A204.1 (cell line): ENCODE results near the gene NFIC.

Experiments
- FAIRE-seq: peaks from 2 replicates; lab custom pipeline; 2012; peaks lifted over from hg19 to GRCh38; lab: Jason Lieb, UNC

Gene NFIC

GRCh38 chr19:3359919-3360420 lies 6.4 kb upstream of the NFIC start:
- no peak for FAIRE-seq

GRCh38 chr19:3360421-3361383 lies 5.7 kb upstream of the NFIC start:
- no peak for FAIRE-seq

- FAIRE-seq = no peak
These were observed 4.8 kb upstream of the NFIC start for GRCh38 chr19:3361384-3362216.

GRCh38 chr19:3362217-3362906 lies 4.0 kb upstream of the NFIC start:
- FAIRE-seq = no peak

GRCh38 chr19:3363841-3364500 lies 2.4 kb upstream of the NFIC start:
- FAIRE-seq = no peak

GRCh38 chr19:3364501-3364858 lies 1.9 kb upstream of the NFIC start:
- FAIRE-seq = no peak

GRCh38 chr19:3365093-3365835 lies 1.1 kb upstream of the NFIC start:
- no peak for FAIRE-seq

GRCh38 chr19:3366753-3367627 lies 607 bp downstream of the NFIC start:
- FAIRE-seq = no peak

- no peak for FAIRE-seq
These were observed 1.5 kb downstream of the NFIC start for GRCh38 chr19:3367628-3368440.

- no peak for FAIRE-seq
These were observed 2.0 kb downstream of the NFIC start for GRCh38 chr19:3368441-3368795.

- no peak for FAIRE-seq
These were observed 2.5 kb downstream of the NFIC start for GRCh38 chr19:3368848-3369336.

GRCh38 chr19:3369337-3370213 lies 3.2 kb downstream of the NFIC start:
- no peak for FAIRE-seq

GRCh38 chr19:3370214-3370720 lies 3.9 kb downstream of the NFIC start:
- FAIRE-seq = no peak

- no peak for FAIRE-seq
These were observed 4.6 kb downstream of the NFIC start for GRCh38 chr19:3370728-3371591.

- FAIRE-seq = no peak
These were observed 6.0 kb downstream of the NFIC start for GRCh38 chr19:3372413-3372812.

GRCh38 chr19:3373971-3374368 lies 7.6 kb downstream of the NFIC start:
- FAIRE-seq = no peak
